GM12878 (cell line): ENCODE data around the gene PRDM1. TPM values are rescaled to one million over a fixed set of nuclear protein-coding genes. Genes with fewer than 3 reads are reported as not detected.

Experiments
- ATAC-seq: fragments of 200-7000 bp; cut with Tn5 transposase; 3 replicates; pipeline ENCODE4 v1.9.1; 2020; ENCODE audit warnings: mild to moderate bottlenecking, moderate library complexity
- BruUV-seq: library from RNA; stranded (reverse); fragments of 400-500 nt; replicated peaks from 2 replicates; lab custom pipeline; 2021; lab: Mats Ljungman, UMichigan
- CTCF ChIA-PET: fragments of 300-600 bp; sonication (Branson Sonifier 250); formaldehyde crosslinking; extraction: SDS; loops from one replicate; lab custom pipeline; 2021; ENCODE audit warnings: inconsistent platforms; lab: Yijun Ruan, JAX
- POLR2A ChIA-PET: fragments of 350-600 bp; formaldehyde crosslinking; extraction: SDS; loops from one replicate; lab custom pipeline; 2021; ENCODE audit warnings: inconsistent platforms; lab: Charles Lee
- RAD21 ChIA-PET: fragments of 300-600 bp; sonication (Branson Sonifier 250); formaldehyde crosslinking; loops from one replicate; lab custom pipeline; 2023; ENCODE audit warnings: antibody characterized with exemption; ENCODE audit not compliant: unreplicated experiment; lab: Charles Lee
- SMC1A ChIA-PET: fragments of 300-600 bp; sonication (Branson Sonifier 250); formaldehyde crosslinking; loops from one replicate; lab custom pipeline; 2023; ENCODE audit not compliant: unreplicated experiment, uncharacterized antibody; lab: Charles Lee
- DNase-seq: peaks from one replicate; pipeline ENCODE4 v3.0.0-alpha.2; 2011; ENCODE audit warnings: low read depth, low spot score
- FAIRE-seq: peaks from 3 replicates; lab custom pipeline; 2011; peaks lifted over from hg19 to GRCh38; lab: Jason Lieb, UNC
- H2AFZ ChIP-seq: 2 replicates; pipeline ENCODE4 v1.6.0; 2011; ENCODE audit warnings: low read depth, low read length, control low read depth; ENCODE audit not compliant: control insufficient read depth
- H3K27ac ChIP-seq: 2 replicates; pipeline ENCODE4 v1.5.1; 2011; ENCODE audit warnings: control low read depth; ENCODE audit not compliant: control insufficient read depth, insufficient read depth
- H3K27me3 ChIP-seq, 2 experiments: replicated peaks in 1 of 2; 2 replicates each; pipeline versions ENCODE4 v1.6.0 to v1.6.1; 2011; ENCODE audit warnings: low read length in 1 of 2; ENCODE audit not compliant: control insufficient read depth in 2 of 2, insufficient read depth in 2 of 2
- H3K36me3 ChIP-seq, 2 experiments: 2 replicates each; pipeline ENCODE4 v1.5.1; 2011; ENCODE audit warnings: low read length in 1 of 2; ENCODE audit not compliant: control insufficient read depth in 2 of 2, insufficient read depth in 2 of 2
- H3K4me1 ChIP-seq: 2 replicates; pipeline ENCODE4 v1.6.1; 2011; ENCODE audit warnings: mild to moderate bottlenecking, low read length, moderate library complexity, mixed read lengths; ENCODE audit not compliant: control insufficient read depth, insufficient read depth
- H3K4me2 ChIP-seq: 2 replicates; pipeline ENCODE4 v1.6.0; 2011; ENCODE audit warnings: control low read depth; ENCODE audit not compliant: control insufficient read depth, insufficient read depth
- H3K4me3 ChIP-seq: fragments of 200-600 bp; sonication (generic); 2 replicates; pipeline ENCODE4 v1.5.1; 2016
- H3K79me2 ChIP-seq: 2 replicates; pipeline ENCODE4 v1.6.0; 2011; ENCODE audit warnings: low read length; ENCODE audit not compliant: control insufficient read depth, insufficient read depth
- H3K9ac ChIP-seq: 2 replicates; pipeline ENCODE4 v1.8.0; 2011; ENCODE audit warnings: low read length, control low read depth, mixed read lengths; ENCODE audit not compliant: control insufficient read depth, insufficient read depth
- H3K9me3 ChIP-seq: replicated peaks from 3 replicates; pipeline ENCODE4 v1.5.1; 2011; ENCODE audit warnings: mild to moderate bottlenecking, low read length; ENCODE audit not compliant: control insufficient read depth, insufficient read depth
- H4K20me1 ChIP-seq: 2 replicates; pipeline ENCODE4 v1.6.0; 2011; ENCODE audit not compliant: control insufficient read depth, insufficient read depth
- GABPA ChIP-seq: IDR thresholded peaks from 2 replicates; pipeline ENCODE4 v1.6.1; 2014; ENCODE audit warnings: antibody characterized with exemption, low read depth, mild to moderate bottlenecking, inconsistent platforms
- HDAC2 ChIP-seq: fragments of 200-600 bp; sonication (generic); IDR thresholded peaks from 2 replicates; pipeline ENCODE4 v1.6.1; 2017
- MEF2A ChIP-seq: IDR thresholded peaks from 2 replicates; pipeline ENCODE4 v1.6.1; 2011; ENCODE audit warnings: low read depth, mild to moderate bottlenecking, low read length, moderate library complexity; ENCODE audit not compliant: insufficient read depth
- MEF2B ChIP-seq: fragments of 450-650 bp; IDR thresholded peaks from 2 replicates; pipeline ENCODE4 v1.6.1; 2018; ENCODE audit warnings: mild to moderate bottlenecking, moderate library complexity; ENCODE audit not compliant: partially characterized antibody, poor library complexity, severe bottlenecking
- TAF1 ChIP-seq: IDR thresholded peaks from 2 replicates; pipeline ENCODE4 v1.6.1; 2011; ENCODE audit warnings: mild to moderate bottlenecking, low read depth, low read length, borderline replicate concordance
- TBL1XR1 ChIP-seq: IDR thresholded peaks from 2 replicates; pipeline ENCODE4 v1.6.1; 2012; ENCODE audit warnings: low read depth, low read length, improper control_type of control experiment
- YBX1 ChIP-seq: fragments of 450-650 bp; IDR thresholded peaks from 2 replicates; pipeline ENCODE4 v1.6.1; 2016; ENCODE audit warnings: antibody characterized with exemption
- ZNF687 ChIP-seq: fragments of 450-650 bp; IDR thresholded peaks from 2 replicates; pipeline ENCODE4 v1.6.1; 2017; ENCODE audit warnings: mild to moderate bottlenecking, moderate library complexity
- WGBS: methylation state at CpG from one replicate; pipeline ENCODE4 v1.1.6; 2016; ENCODE audit warnings: low lambda C conversion rate; ENCODE audit not compliant: insufficient replicate concordance, insufficient coverage; ENCODE audit errors: missing lambda C conversion rate; 5-methylcytosine and 5-hydroxymethylcytosine counted together
- in situ Hi-C: fragments of 300-500 bp; cut with MboI; formaldehyde crosslinking; loops from 9 replicates; pipeline ENCODE4 v1.14.3; 2018; ENCODE audit warnings: mixed read lengths
- intact Hi-C: fragments of 100-400 bp; cut with micrococcal nuclease; formaldehyde crosslinking; loops from one replicate; pipeline ENCODE4 v1.14.2; 2022; ENCODE audit not compliant: unreplicated experiment
- polyA plus RNA-seq, 11 experiments: library from polyadenylated mRNA; depleted of rRNA in 4 of 11; unstranded in 6 of 11; stranded (reverse) in 5 of 11; fragments of >200 nt; fragmentation: Nextera tagmentation in 4 of 11; fragmentation: Illumina TruSeq in 1 of 11; extraction: Ambion mirVana in 4 of 11; extraction: Trizol in 1 of 11; gene quantifications; 1 replicate in 1 of 11; 2 replicates in 10 of 11; pipeline versions ENCODE4 v1.2.1 to v1.2.3, GENCODE V29; 2011 to 2016; ENCODE audit warnings: inconsistent platforms in 2 of 11, missing spikeins in 2 of 11, low read depth in 1 of 11
- total RNA-seq, 4 experiments: library from RNA; depleted of rRNA in 3 of 4; stranded (reverse); fragments of >200 nt in 3 of 4; fragmentation: Illumina TruSeq in 1 of 4; extraction: Trizol in 1 of 4; gene quantifications; 2 replicates each; pipeline versions ENCODE4 v1.2.1 to v1.2.3, GENCODE V29; 2013 to 2021
- TF ChIP-seq, protein P1 (sequence below): fragments of 450-650 bp; IDR thresholded peaks from 2 replicates; pipeline ENCODE4 v1.6.1; 2018; ENCODE audit warnings: borderline replicate concordance, mild to moderate bottlenecking; ENCODE audit not compliant: partially characterized antibody

The PRDM1 gene
- total and polyA plus RNA-seq, 10 of the 15 experiments (the other 5 are each of a cell fraction or from before 2014, with no cell fraction given): 1.9 to 15.8 (median 4.1) TPM

- TF ChIP-seq, protein P1, sequence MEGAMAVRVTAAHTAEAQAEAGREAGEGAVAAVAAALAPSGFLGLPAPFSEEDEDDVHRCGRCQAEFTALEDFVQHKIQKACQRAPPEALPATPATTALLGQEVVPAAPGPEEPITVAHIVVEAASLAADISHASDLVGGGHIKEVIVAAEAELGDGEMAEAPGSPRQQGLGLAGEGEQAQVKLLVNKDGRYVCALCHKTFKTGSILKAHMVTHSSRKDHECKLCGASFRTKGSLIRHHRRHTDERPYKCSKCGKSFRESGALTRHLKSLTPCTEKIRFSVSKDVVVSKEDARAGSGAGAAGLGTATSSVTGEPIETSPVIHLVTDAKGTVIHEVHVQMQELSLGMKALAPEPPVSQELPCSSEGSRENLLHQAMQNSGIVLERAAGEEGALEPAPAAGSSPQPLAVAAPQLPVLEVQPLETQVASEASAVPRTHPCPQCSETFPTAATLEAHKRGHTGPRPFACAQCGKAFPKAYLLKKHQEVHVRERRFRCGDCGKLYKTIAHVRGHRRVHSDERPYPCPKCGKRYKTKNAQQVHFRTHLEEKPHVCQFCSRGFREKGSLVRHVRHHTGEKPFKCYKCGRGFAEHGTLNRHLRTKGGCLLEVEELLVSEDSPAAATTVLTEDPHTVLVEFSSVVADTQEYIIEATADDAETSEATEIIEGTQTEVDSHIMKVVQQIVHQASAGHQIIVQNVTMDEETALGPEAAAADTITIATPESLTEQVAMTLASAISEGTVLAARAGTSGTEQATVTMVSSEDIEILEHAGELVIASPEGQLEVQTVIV: no peak
- TF ChIP-seq YBX1: no peak
- no peak for TF ChIP-seq TBL1XR1
- no peak for TF ChIP-seq TAF1
- TF ChIP-seq ZNF687: no peak
Observed at GRCh38 chr6:106107043-106107613, 21.0 kb downstream of the PRDM1 start (continued).

- TSS peak; percentile 3 for BruUV-seq
- in situ Hi-C loops: loop anchor here (10.0 kb wide), 1 partner anchor 57 kb away; no protein-coding TSS in a partner anchor
- WGBS: 84% methylated on average over 6 of the region's 6 CpGs
Observed at GRCh38 chr6:106108129-106108528, 22.0 kb downstream of the PRDM1 start.

More at GRCh38 chr6:106108129-106108528, 22.0 kb downstream of the PRDM1 start:
- ChIA-PET RAD21 (no interaction called here), SMC1A (no interaction called here), POLR2A (no interaction called here), CTCF (no interaction called here)
- TF ChIP-seq GABPA (no peak), MEF2A (no peak), MEF2B (no peak), HDAC2 (no peak), ZNF687 (no peak)
- Histone ChIP-seq H3K27ac (no peak overlapping the region), H2AFZ (no peak overlapping the region), H3K4me2 (no peak overlapping the region), H3K27me3 (no peaks in the 10 kb centered on the region; a peak in 1 of 4 replicates), H3K36me3 (peaks cover 5 to 26% of the 10 kb centered on the region in 2 experiments), H3K4me1 (peaks cover 27% of the 10 kb centered on the region), H3K9ac (no peak overlapping the region), H3K4me3 (no peak overlapping the region), H3K79me2 (peaks cover 13% of the 10 kb centered on the region), H4K20me1 (peaks cover 5% of the 10 kb centered on the region), H3K9me3 (no peaks in the 10 kb centered on the region; the same call in 2 of the 3 replicates)
- FAIRE-seq: no peak
- intact Hi-C loops: no loop called here
- no peak for ATAC-seq
- DNase-seq: no peak
